ENCODE measurements around the gene PKD2L2. TPM values are rescaled to one million over a fixed set of nuclear protein-coding genes. Genes with fewer than 3 reads are reported as not detected.
"Not testable (repeated sequence)": the region's sequence is repeated elsewhere in the genome, so short reads cannot be mapped to it uniquely, and the experiment has no call there.

The PKD2L2 gene
- total RNA-seq, 1 donor from 2014 or later: not detected

DNA sequence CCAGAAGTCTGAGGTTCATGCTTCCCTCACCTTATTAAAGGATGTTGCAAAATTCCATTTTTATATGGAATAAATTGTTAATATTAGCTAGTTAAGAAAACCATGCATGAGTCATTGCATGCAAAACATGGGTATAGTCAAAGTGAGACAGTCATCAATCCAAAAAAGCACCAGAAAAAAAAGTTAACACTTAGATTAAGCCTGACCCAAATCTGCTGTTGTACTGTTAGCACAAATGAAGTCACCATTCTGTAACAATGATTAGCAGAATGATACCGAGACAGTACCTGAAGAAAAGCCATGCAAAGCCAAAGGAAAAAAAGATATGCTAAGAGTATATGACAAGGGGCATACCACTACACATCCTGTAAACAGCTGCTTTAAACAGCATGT lies 49.5 kb downstream of the PKD2L2 start:
- DNase-seq (ENCODE audit: low spot score) (no peak), ATAC-seq (no peak)
- intact Hi-C loops (cut with DNase I): no loop called here

DNA sequence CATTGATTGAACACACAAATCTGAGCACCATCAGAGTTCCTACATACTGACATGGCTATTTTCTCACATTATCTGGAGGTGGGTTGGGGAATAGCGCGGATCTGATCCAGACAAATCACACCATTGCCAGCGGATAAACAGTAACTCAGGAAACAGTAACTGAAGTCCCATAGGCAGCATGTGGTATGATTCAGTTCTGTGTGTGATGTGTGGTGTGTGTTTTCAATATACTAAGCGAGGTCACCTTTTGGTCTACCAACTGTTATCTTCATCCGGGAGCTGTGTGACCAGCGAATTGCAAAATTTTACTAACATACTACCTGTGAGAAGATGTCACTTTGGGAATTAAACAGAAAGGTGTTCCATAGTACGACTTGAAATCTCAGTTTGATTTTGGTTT lies 50.1 kb downstream of the PKD2L2 start:
- DNase-seq (ENCODE audit: low spot score): no peak
- ATAC-seq: no peak
- intact Hi-C loops (cut with DNase I): no loop called here

DNA sequence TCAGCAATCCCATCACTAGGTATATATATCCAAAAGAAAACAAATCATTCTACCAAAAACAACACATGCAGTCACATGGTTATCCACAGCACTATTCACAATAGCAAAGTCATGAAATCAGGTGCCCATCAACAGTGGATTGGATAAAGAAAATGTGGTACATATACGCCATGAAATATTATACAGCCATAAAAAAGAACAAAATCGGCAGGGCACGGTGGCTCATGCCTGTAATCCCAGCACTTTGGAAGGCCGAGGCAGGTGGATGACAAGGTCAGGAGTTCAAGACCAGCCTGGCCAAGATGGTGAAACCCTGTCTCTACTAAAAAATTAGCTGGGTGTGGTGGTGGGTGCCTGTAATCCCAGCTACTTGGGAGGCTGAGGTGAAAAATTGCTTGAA lies 55.0 kb downstream of the PKD2L2 start:
- not testable (repeated sequence) for DNase-seq (ENCODE audit: low spot score); ATAC-seq

DNA sequence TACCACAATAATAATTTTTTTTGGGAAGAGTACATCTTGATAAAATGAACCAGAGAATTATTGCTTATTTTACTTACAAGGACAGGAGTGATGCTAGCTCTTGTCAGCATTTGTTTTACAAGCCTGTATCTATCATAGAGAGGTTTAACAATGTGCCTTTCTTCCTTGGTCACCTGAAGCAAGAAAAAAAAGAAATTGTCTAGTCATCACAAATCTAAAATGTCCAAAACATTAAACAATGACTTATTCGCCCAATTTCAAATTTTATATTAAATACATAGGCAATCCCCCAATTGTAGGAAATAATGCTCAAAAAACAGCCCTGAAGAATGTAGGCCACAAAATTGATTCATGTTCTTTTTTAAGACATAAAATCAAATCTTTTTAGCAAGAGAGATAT lies 56.6 kb downstream of the PKD2L2 start:
- no peak for DNase-seq (ENCODE audit: low spot score)
- ATAC-seq: no peak
- intact Hi-C loops (cut with DNase I): no loop called here

More for the DNA sequence above, 55.0 kb downstream of the PKD2L2 start:
- intact Hi-C loops (cut with DNase I): not testable (repeated sequence)

DNA sequence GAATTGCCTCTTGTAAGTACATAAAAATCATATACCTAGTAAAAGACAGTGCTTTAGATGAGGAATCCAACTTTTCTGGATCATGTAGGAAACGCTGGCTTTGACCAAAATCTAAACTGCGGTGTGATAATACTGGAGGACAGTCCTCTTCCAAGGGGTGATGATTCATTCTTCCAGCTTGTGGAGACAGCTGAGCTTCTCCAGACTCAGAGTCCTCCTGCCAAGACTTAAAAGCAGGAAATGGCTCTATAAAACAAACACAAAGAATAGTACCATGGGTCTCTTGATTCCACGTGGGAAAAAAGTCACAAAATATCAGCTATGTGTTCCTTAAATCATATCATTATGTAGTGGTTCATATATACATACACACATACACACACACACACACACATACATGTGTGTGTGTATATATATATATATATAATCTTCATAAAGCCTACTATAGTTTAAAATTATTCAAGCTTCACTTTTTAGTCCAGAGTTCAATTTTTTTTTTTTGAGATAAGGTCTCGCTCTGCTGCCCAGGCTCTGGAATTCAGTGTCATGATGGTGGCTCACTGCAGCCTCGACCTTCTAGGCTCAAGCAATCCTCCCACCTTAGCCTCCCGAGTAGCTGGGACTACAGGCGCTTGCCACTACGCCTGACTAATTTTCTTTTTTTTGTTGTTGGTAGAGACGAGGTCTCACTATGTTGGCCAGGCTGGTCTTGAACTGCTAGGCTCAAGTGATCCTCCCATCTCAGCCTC lies 65.0 kb downstream of the PKD2L2 start:
- intact Hi-C loops (cut with DNase I): no loop called here
- ATAC-seq (peak; percentile 65), DNase-seq (ENCODE audit: low spot score) (no peak)

- no peak for DNase-seq (ENCODE audit: low spot score)
- no peak for ATAC-seq
- intact Hi-C loops (cut with DNase I): no loop called here
These were observed 68.7 kb downstream of the PKD2L2 start for GRCh38 chr5:137957948-137958347.

DNA sequence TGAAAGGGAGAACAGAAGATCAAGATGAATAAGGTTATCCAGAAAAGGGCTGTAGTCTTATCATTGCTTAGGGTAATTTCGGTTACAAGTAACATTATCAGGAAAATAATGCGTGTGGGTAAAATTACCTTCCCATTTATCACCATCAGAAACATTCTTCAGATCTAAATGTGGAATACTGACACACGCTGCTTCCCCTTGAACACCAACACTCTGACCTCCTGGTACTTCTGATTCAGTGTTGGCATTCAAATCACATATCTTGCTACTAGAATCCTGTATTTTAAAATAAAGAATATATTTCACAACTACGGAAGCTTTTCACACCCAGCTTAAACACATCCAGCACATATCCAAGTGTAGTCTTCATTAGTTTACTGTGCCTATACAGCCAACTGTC lies 70.2 kb downstream of the PKD2L2 start:
- intact Hi-C loops (cut with DNase I): no loop called here
- ATAC-seq (no peak), DNase-seq (ENCODE audit: low spot score) (no peak)

GRCh38 chr5:137960141-137960540 lies 70.9 kb downstream of the PKD2L2 start:
- no peak for DNase-seq (ENCODE audit: low spot score)
- intact Hi-C loops (cut with DNase I): no loop called here
- ATAC-seq: no peak

- intact Hi-C loops (cut with DNase I): no loop called here
- DNase-seq (ENCODE audit: low spot score) (no peak), ATAC-seq (no peak)
These were observed 71.6 kb downstream of the PKD2L2 start for GRCh38 chr5:137960819-137961218.

DNA sequence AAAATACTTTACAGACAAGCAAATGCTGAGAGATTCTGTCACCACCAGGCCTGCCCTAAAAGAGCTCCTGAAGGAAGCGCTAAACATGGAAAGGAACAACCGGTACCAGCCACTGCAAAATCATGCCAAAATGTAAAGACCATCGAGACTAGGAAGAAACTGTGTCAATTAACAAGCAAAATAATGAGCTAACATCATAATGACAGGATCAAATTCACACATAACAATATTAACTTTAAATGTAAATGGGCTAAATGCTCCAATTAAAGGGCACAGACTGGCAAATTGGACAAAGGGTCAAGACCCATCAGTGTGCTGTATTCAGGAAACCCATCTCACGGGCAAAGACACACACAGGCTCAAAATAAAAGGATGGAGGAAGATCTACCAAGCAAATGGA lies 81.1 kb downstream of the PKD2L2 start:
- DNase-seq (ENCODE audit: low spot score); intact Hi-C loops (cut with DNase I); ATAC-seq: not testable (repeated sequence)

DNA sequence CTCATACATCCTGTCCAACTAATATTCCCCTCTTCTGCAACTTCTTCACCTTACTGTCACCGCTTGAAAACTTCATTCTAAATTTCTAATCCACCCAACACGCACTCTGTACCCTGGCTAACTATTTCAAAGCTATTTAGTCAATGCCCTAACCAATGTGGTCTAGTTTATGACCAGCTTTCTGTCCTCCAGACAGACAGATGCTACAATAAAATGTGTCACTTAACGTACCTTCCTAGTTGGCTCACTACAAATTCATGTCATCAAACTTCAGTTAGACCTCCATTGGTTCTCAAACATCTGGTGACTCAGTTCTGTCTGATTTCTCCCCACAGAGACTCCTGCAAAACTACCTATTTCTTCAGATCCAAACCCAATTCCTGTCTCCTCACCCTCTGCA lies 86.0 kb downstream of the PKD2L2 start:
- ATAC-seq (no peak), DNase-seq (ENCODE audit: low spot score) (no peak)
- intact Hi-C loops (cut with DNase I): no loop called here

DNA sequence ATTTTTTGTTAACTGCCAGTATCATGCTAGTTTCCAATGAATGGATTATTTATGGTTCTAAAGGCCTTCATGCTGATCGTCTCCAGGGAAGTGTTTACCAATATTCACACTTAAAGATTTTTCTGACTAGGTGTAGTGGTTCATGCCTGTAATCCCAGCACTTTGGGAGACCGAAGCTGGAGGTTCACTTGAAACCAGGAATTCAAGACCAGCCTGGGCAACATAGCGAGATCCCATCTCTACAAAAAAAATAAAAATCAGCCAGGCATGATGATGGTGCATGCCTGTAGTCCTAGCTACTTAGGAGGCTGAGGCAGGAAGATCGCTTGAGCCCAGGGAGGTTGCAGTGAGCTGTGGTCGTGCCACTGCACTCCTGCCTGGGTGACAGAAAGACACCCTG lies 100.2 kb downstream of the PKD2L2 start:
- DNase-seq (ENCODE audit: low spot score) (no peak), ATAC-seq (no peak)
- intact Hi-C loops (cut with DNase I): no loop called here

Other genes starting within 250 kb of the PKD2L2 start
- gene KLHL3, start 153.4 kb upstream of the PKD2L2 start, total RNA-seq: 32.8 TPM
- gene HNRNPA0, start 135.1 kb upstream of the PKD2L2 start, total RNA-seq: 24.6 TPM
- 10.9 TPM for gene MYOT, start 21.6 kb upstream of the PKD2L2 start, total RNA-seq
- gene FAM13B, start 143.6 kb downstream of the PKD2L2 start, total RNA-seq: 82.4 TPM
- not detected for gene WNT8A, start 194.6 kb downstream of the PKD2L2 start, total RNA-seq
- 3.7 TPM for gene NME5, start 250.0 kb downstream of the PKD2L2 start, total RNA-seq